HCT116 (cell line): Measurements from ENCODE around the gene PTPRO. TPM values are rescaled to one million over a fixed set of nuclear protein-coding genes. Genes with fewer than 3 reads are reported as not detected.

Experiments used
- ATAC-seq: fragments of 200-7000 bp; cut with Tn5 transposase; 2 replicates; pipeline ENCODE4 v1.9.1; 2020; ENCODE audit warnings: mild to moderate bottlenecking, moderate library complexity
- BruUV-seq: library from RNA; stranded (reverse); fragments of 400-500 nt; replicated peaks from 2 replicates; lab custom pipeline; 2021; lab: Mats Ljungman, UMichigan
- CTCF ChIA-PET: fragments of 300-600 bp; sonication (Branson Sonifier 250); formaldehyde crosslinking; loops from one replicate; lab custom pipeline; 2021; ENCODE audit warnings: antibody characterized with exemption; lab: Charles Lee
- POLR2A ChIA-PET: fragments of 300-600, 350-600 bp; sonication (Branson Sonifier 250); formaldehyde crosslinking; loops from one replicate; lab custom pipeline; 2021; ENCODE audit warnings: antibody characterized with exemption; lab: Charles Lee
- RAD21 ChIA-PET, 2 experiments: fragments of 300-600 bp; sonication (Branson Sonifier 250); formaldehyde crosslinking; loops; one replicate each; lab custom pipeline; 2023; ENCODE audit warnings: low total read pairs in 2 of 2; ENCODE audit not compliant: uncharacterized antibody in 2 of 2, unreplicated experiment in 2 of 2, low non-redundant PET in 1 of 2; lab: Charles Lee
- DNase-seq: peaks from one replicate; pipeline ENCODE4 v3.0.0-alpha.2; 2010; ENCODE audit warnings: low read depth, low spot score
- H2AFZ ChIP-seq: fragments of 200-600 bp; shearing (Covaris generic), sonication (generic); 2 replicates; pipeline ENCODE4 v1.6.1; 2017; ENCODE audit warnings: low read depth, mixed run types, mixed read lengths, antibody characterized with exemption, low read length; ENCODE audit not compliant: poor library complexity, severe bottlenecking
- H3K27ac ChIP-seq: 2 replicates; pipeline ENCODE4 v1.5.1; 2012; ENCODE audit warnings: low read depth, low read length
- H3K27me3 ChIP-seq: fragments of 200-600 bp; sonication (generic); 2 replicates; pipeline ENCODE4 v1.6.1; 2016; ENCODE audit warnings: mixed run types, low read length, mixed read lengths; ENCODE audit not compliant: insufficient read depth
- H3K36me3 ChIP-seq, 2 experiments: fragments of 200-500 bp in 1 of 2; fragments of 200-600 bp in 1 of 2; sonication (Bioruptor generic) in 1 of 2; sonication (generic) in 1 of 2; 2 replicates each; pipeline versions ENCODE4 v1.5.1 to v1.6.1; 2014 to 2016; ENCODE audit warnings: low read length in 2 of 2, inconsistent platforms in 1 of 2, mixed read lengths in 1 of 2, mixed run types in 1 of 2; ENCODE audit not compliant: insufficient read depth in 2 of 2, control insufficient read depth in 1 of 2
- H3K4me1 ChIP-seq, 2 experiments: fragments of 200-600 bp in 1 of 2; sonication (generic) in 1 of 2; 2 replicates each; pipeline versions ENCODE4 v1.5.1 to v1.6.1; 2012 to 2017; ENCODE audit warnings: low read length in 2 of 2, inconsistent platforms in 1 of 2, mild to moderate bottlenecking in 1 of 2, mixed read lengths in 1 of 2, mixed run types in 1 of 2, moderate library complexity in 1 of 2; ENCODE audit not compliant: insufficient read depth in 2 of 2, control insufficient read depth in 1 of 2
- H3K4me2 ChIP-seq: fragments of 200-600 bp; sonication (generic); 2 replicates; pipeline ENCODE4 v1.6.1; 2017; ENCODE audit warnings: mixed run types, low read length, mixed read lengths
- H3K4me3 ChIP-seq, 2 experiments: fragments of 200-600 bp in 1 of 2; sonication (generic) in 1 of 2; replicated peaks in 1 of 2; 2 replicates each; pipeline ENCODE4 v1.5.1; 2011 to 2016; ENCODE audit warnings: low read length in 2 of 2, control low read depth in 1 of 2, low read depth in 1 of 2, mild to moderate bottlenecking in 1 of 2, mixed read lengths in 1 of 2, mixed run types in 1 of 2
- H3K79me2 ChIP-seq: fragments of 200-600 bp; sonication (generic); 2 replicates; pipeline ENCODE4 v1.6.1; 2017; ENCODE audit warnings: mild to moderate bottlenecking, mixed run types, low read length, moderate library complexity, mixed read lengths; ENCODE audit not compliant: insufficient read depth
- H3K9ac ChIP-seq: fragments of 200-600 bp; sonication (generic); 2 replicates; pipeline ENCODE4 v1.6.1; 2016; ENCODE audit warnings: low read length, mixed read lengths
- H3K9me2 ChIP-seq: fragments of 200-600 bp; sonication (generic), shearing (Covaris generic); 2 replicates; pipeline ENCODE4 v1.6.1; 2017; ENCODE audit warnings: mixed run types, mild to moderate bottlenecking, moderate library complexity; ENCODE audit not compliant: insufficient read depth
- H3K9me3 ChIP-seq, 2 experiments: fragments of 200-500 bp in 1 of 2; fragments of 200-600 bp in 1 of 2; sonication (Bioruptor generic) in 1 of 2; sonication (generic) in 1 of 2; 2 replicates each; pipeline ENCODE4 v1.6.1; 2014 to 2017; ENCODE audit warnings: low read length in 2 of 2, mixed read lengths in 2 of 2, inconsistent platforms in 1 of 2, low read depth in 1 of 2, mild to moderate bottlenecking in 1 of 2, mixed run types in 1 of 2, moderate library complexity in 1 of 2; ENCODE audit not compliant: control insufficient read depth in 1 of 2, insufficient read depth in 1 of 2
- H4K20me1 ChIP-seq: fragments of 200-600 bp; sonication (generic), shearing (Covaris generic); 2 replicates; pipeline ENCODE4 v1.6.1; 2017; ENCODE audit warnings: mixed run types, mild to moderate bottlenecking, moderate library complexity; ENCODE audit not compliant: insufficient read depth
- CBX3 ChIP-seq: IDR thresholded peaks from 2 replicates; pipeline ENCODE4 v1.6.1; 2012; ENCODE audit warnings: low read depth
- EGR1 ChIP-seq: IDR thresholded peaks from 2 replicates; pipeline ENCODE4 v1.6.1; 2012; ENCODE audit warnings: low read depth
- ELF1 ChIP-seq: IDR thresholded peaks from 2 replicates; pipeline ENCODE4 v1.6.1; 2012; ENCODE audit warnings: low read depth, borderline replicate concordance
- EZH2phosphoT487 ChIP-seq: fragments of 200-600 bp; IDR thresholded peaks from 2 replicates; pipeline ENCODE4 v1.6.1; 2018; ENCODE audit warnings: antibody characterized with exemption, borderline replicate concordance
- FOSL1 ChIP-seq: IDR thresholded peaks from 2 replicates; pipeline ENCODE4 v1.6.1; 2012; ENCODE audit warnings: low read depth
- JUND ChIP-seq: IDR thresholded peaks from 2 replicates; pipeline ENCODE4 v1.6.1; 2012
- MAX ChIP-seq: IDR thresholded peaks from 2 replicates; pipeline ENCODE4 v1.6.1; 2012
- POLR2A ChIP-seq: IDR thresholded peaks from 2 replicates; pipeline ENCODE4 v1.7.0; 2011; ENCODE audit warnings: borderline replicate concordance; ENCODE audit not compliant: insufficient read depth, insufficient read length; ENCODE audit errors: extremely low read depth
- SIN3A ChIP-seq: IDR thresholded peaks from 2 replicates; pipeline ENCODE4 v1.6.1; 2012; ENCODE audit warnings: low read depth
- SP1 ChIP-seq: IDR thresholded peaks from 2 replicates; pipeline ENCODE4 v1.6.1; 2012; ENCODE audit warnings: low read depth
- SRF ChIP-seq: IDR thresholded peaks from 2 replicates; pipeline ENCODE4 v1.6.1; 2012; ENCODE audit warnings: low read depth
- TCF7L2 ChIP-seq: IDR thresholded peaks from 2 replicates; pipeline ENCODE4 v1.7.0; 2011; ENCODE audit warnings: borderline replicate concordance, inconsistent platforms; ENCODE audit not compliant: insufficient read depth, insufficient read length; ENCODE audit errors: extremely low read depth
- YY1 ChIP-seq: IDR thresholded peaks from 2 replicates; pipeline ENCODE4 v1.6.1; 2011; ENCODE audit warnings: low read length, low read depth, moderate library complexity, mild to moderate bottlenecking; ENCODE audit not compliant: insufficient replicate concordance; ENCODE audit errors: extremely low read depth
- ZBTB33 ChIP-seq: IDR thresholded peaks from 2 replicates; pipeline ENCODE4 v1.6.1; 2011; ENCODE audit warnings: mild to moderate bottlenecking, low read length, moderate library complexity; ENCODE audit not compliant: insufficient replicate concordance; ENCODE audit errors: extremely low read depth
- ZNF274 ChIP-seq: fragments of 200-500 bp; sonication (Bioruptor generic); IDR thresholded peaks from 2 replicates; pipeline ENCODE4 v1.6.1; 2014; ENCODE audit warnings: mild to moderate bottlenecking, low read depth, low read length, inconsistent platforms
- intact Hi-C: fragments of 100-400 bp; cut with micrococcal nuclease; formaldehyde crosslinking; loops from 2 replicates; pipeline ENCODE4 v1.10.0; 2022
- total RNA-seq: library from RNA; stranded (reverse); gene quantifications from one replicate; pipeline ENCODE4 v1.2.1, GENCODE V29; 2021; ENCODE audit not compliant: unreplicated experiment
- TF ChIP-seq, protein P1 (sequence below): IDR thresholded peaks from 2 replicates; pipeline ENCODE4 v1.6.1; 2012; ENCODE audit warnings: low read depth

PTPRO gene
- total RNA-seq, 1 experiment from 2014 or later: not detected

DNA sequence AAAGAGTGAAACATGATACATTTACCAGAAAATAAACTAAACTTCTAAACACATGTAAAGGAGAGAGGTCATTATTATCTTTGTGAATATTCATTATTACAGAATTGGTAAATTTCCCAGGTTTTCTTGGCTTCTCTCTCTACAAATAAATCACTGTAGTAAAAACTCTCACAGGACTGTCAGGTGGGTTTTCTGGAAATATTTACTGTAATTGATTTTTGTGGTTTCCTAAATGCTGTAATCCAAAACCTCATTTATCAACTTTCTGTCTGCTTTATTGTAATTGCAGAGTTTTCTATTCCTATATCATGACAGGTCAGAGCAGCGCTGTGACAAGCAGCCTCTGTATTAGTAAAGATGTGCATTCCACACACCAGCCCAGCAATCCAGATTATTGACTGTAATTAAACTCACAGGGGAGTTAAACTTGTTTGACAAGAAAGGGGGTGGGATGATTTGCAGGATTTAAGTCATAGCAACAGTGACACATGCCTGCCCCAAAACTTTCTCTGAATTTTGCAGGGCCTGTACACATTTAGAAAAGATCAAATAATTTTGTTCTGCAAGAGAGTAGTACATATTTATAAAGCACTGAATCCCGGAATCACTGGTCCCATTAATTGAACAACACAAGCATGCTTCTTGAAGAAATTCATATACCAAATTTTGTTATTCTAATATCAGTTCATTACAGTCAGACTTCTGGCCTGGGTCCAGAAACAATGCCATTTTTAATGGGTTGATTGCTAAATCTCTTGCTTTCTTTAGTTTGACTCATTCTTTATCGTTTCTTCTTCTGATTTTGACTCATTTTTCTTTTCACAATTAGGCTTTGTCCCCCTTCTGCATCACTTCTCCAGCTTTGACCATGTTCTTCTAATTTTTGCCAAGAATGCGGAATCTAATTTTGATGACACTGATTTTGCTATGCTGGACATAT is 42.2 kb downstream of the PTPRO start:
- Histone ChIP-seq H3K27me3 (peaks cover 55% of the 10 kb centered on the region), H3K9ac (no peak overlapping the region), H4K20me1 (no peaks in the 10 kb centered on the region), H3K9me2 (no peaks in the 10 kb centered on the region), H3K4me3 (no peak overlapping the region), H3K79me2 (no peaks in the 10 kb centered on the region), H3K4me1 (no peaks in the 10 kb centered on the region), H3K9me3 (no peaks in the 10 kb centered on the region), H2AFZ (no peak overlapping the region), H3K4me2 (no peak overlapping the region), H3K27ac (no peak overlapping the region), H3K36me3 (no peaks in the 10 kb centered on the region)
- ATAC-seq (no peak), DNase-seq (no peak)
- no TSS peak for BruUV-seq
- intact Hi-C loops: no loop called here
- ChIA-PET POLR2A (no interaction called here), CTCF (no interaction called here), RAD21 (no interaction called here)
- no peak for TF ChIP-seq TCF7L2
- no peak for TF ChIP-seq EZH2phosphoT487
- TF ChIP-seq, protein P1, sequence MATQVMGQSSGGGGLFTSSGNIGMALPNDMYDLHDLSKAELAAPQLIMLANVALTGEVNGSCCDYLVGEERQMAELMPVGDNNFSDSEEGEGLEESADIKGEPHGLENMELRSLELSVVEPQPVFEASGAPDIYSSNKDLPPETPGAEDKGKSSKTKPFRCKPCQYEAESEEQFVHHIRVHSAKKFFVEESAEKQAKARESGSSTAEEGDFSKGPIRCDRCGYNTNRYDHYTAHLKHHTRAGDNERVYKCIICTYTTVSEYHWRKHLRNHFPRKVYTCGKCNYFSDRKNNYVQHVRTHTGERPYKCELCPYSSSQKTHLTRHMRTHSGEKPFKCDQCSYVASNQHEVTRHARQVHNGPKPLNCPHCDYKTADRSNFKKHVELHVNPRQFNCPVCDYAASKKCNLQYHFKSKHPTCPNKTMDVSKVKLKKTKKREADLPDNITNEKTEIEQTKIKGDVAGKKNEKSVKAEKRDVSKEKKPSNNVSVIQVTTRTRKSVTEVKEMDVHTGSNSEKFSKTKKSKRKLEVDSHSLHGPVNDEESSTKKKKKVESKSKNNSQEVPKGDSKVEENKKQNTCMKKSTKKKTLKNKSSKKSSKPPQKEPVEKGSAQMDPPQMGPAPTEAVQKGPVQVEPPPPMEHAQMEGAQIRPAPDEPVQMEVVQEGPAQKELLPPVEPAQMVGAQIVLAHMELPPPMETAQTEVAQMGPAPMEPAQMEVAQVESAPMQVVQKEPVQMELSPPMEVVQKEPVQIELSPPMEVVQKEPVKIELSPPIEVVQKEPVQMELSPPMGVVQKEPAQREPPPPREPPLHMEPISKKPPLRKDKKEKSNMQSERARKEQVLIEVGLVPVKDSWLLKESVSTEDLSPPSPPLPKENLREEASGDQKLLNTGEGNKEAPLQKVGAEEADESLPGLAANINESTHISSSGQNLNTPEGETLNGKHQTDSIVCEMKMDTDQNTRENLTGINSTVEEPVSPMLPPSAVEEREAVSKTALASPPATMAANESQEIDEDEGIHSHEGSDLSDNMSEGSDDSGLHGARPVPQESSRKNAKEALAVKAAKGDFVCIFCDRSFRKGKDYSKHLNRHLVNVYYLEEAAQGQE: no peak
- TF ChIP-seq ZNF274: no peak
- TF ChIP-seq ELF1: no peak
- no peak for TF ChIP-seq YY1
- no peak for TF ChIP-seq FOSL1
- no peak for TF ChIP-seq ZBTB33
- TF ChIP-seq SIN3A: no peak
- no peak for TF ChIP-seq MAX
- no peak for TF ChIP-seq SP1
- no peak for TF ChIP-seq CBX3
- no peak for TF ChIP-seq POLR2A
- TF ChIP-seq EGR1: no peak
- TF ChIP-seq JUND: no peak
- TF ChIP-seq SRF: no peak
